ENCODE results near the gene OPRL1.

Gene OPRL1

DNA sequence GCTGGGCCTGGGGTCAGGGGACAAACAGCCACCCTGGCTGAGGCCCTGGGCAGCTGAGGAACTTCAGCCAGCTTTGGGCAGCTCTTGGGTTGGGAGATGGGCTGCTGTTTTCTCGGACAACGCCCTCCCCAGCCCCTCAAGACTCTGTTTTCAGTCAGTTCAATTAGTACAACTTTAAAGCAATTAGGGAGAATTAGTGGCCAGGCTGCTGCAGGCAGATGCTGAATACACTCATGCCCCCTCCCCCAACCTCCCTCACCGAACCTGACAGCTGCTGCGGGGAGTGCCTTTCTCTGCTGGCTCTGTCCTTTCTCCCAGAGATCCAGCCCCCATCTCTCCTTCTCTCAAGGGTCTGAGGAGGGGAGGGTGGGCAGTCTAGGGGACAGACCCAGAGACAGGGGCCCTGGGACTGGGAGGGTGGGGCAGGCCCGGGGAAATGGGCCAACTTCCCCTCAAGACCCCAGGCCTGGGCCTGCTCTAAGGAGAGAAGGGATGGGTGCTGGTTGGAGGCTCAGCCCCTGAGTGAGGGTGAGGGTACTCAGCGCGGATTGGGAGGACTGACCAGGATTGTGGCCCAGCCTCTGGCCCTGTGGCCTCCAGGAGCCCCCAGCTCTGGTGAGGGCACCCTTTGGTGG, 66.5 kb downstream of the OPRL1 start:
- Histone ChIP-seq H3F3A (ENCODE audit: insufficient read depth, low read length) (no peaks in the 10 kb centered on the region), H2AFZ (ENCODE audit: low read length) (no peak overlapping the region), H3K4me1 (ENCODE audit: insufficient read depth, low read length, severe bottlenecking) (no peaks in the 10 kb centered on the region), H3K79me2 (ENCODE audit: insufficient read depth, low read length) (no peaks in the 10 kb centered on the region), H3K27ac (ENCODE audit: low read depth, low read length, poor library complexity, severe bottlenecking) (no peak overlapping the region), H3K4me2 (ENCODE audit: low read length) (no peak overlapping the region), H3K27me3 (ENCODE audit: insufficient read depth, low read length) (no peaks in the 10 kb centered on the region; the same call in 1 of the 2 replicates), H3K9me2 (ENCODE audit: low read depth, low read length) (no peaks in the 10 kb centered on the region), H3K36me3 (ENCODE audit: insufficient read depth, low read length) (no peaks in the 10 kb centered on the region; the same call in 1 of the 2 replicates), H3K9me3 (ENCODE audit: low read length) (peaks cover 19% of the 10 kb centered on the region), H4K20me1 (ENCODE audit: insufficient read depth, low read length) (no peaks in the 10 kb centered on the region), H3K4me3 (ENCODE audit: low read depth, low read length, poor library complexity, severe bottlenecking) (no peak overlapping the region), H3K9ac (ENCODE audit: low read length) (no peak overlapping the region)
- TF ChIP-seq, protein P1, sequence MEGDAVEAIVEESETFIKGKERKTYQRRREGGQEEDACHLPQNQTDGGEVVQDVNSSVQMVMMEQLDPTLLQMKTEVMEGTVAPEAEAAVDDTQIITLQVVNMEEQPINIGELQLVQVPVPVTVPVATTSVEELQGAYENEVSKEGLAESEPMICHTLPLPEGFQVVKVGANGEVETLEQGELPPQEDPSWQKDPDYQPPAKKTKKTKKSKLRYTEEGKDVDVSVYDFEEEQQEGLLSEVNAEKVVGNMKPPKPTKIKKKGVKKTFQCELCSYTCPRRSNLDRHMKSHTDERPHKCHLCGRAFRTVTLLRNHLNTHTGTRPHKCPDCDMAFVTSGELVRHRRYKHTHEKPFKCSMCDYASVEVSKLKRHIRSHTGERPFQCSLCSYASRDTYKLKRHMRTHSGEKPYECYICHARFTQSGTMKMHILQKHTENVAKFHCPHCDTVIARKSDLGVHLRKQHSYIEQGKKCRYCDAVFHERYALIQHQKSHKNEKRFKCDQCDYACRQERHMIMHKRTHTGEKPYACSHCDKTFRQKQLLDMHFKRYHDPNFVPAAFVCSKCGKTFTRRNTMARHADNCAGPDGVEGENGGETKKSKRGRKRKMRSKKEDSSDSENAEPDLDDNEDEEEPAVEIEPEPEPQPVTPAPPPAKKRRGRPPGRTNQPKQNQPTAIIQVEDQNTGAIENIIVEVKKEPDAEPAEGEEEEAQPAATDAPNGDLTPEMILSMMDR (IDR thresholded peaks at IDR 0.05; ENCODE audit: low read length): no peak
- TF ChIP-seq EZH2 (IDR thresholded peaks at IDR 0.05; ENCODE audit: borderline replicate concordance, low read length): no peak

DNA sequence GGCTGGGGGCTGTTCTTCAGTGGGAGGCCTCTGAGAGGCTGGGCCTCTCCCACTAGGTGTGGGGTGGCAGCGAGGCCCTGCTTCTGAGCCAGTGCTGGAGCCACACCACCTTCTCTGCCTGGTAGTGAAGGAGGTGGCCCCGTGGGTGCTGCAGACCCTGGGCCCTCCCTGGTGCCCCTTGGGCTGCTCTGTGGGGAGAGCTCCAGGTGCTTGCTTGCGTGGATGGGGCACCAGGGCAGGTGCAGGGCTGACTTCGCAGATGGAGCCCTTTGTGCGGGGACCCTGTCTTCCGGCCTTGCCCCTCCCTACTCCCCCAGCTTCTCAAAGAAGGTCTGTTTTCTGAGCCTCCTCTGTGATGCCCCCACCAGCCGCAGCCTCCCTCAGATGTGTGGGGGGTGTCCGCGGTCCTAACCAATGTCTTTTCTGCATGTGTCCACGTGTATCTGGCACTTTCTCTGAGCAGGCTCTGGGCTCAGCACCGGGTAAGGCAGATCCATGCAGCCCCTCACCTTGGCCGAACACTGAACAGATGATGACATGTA, 67.1 kb downstream of the OPRL1 start:
- no peaks in the 10 kb centered on the region for H3K4me1 ChIP-seq (ENCODE audit: insufficient read depth, low read length, severe bottlenecking)
- H3K27ac ChIP-seq (ENCODE audit: low read depth, low read length, poor library complexity, severe bottlenecking): no peak overlapping the region
- peaks cover 19% of the 10 kb centered on the region for H3K9me3 ChIP-seq (ENCODE audit: low read length)
- H2AFZ ChIP-seq (ENCODE audit: low read length): no peak overlapping the region
- no peak overlapping the region for H3K4me2 ChIP-seq (ENCODE audit: low read length)
- H3K36me3 ChIP-seq (ENCODE audit: insufficient read depth, low read length): no peaks in the 10 kb centered on the region; the same call in 1 of the 2 replicates
- no peaks in the 10 kb centered on the region for H4K20me1 ChIP-seq (ENCODE audit: insufficient read depth, low read length)
- no peak overlapping the region for H3K9ac ChIP-seq (ENCODE audit: low read length)
- TF ChIP-seq, protein P1 (IDR thresholded peaks at IDR 0.05; ENCODE audit: low read length): no peak
- no peak for TF ChIP-seq EZH2 (IDR thresholded peaks at IDR 0.05; ENCODE audit: borderline replicate concordance, low read length)
- H3K9me2 ChIP-seq (ENCODE audit: low read depth, low read length): no peaks in the 10 kb centered on the region
- H3K79me2 ChIP-seq (ENCODE audit: insufficient read depth, low read length): no peaks in the 10 kb centered on the region
- no peaks in the 10 kb centered on the region; the same call in 1 of the 2 replicates for H3K27me3 ChIP-seq (ENCODE audit: insufficient read depth, low read length)
- H3K4me3 ChIP-seq (ENCODE audit: low read depth, low read length, poor library complexity, severe bottlenecking): no peak overlapping the region
- H3F3A ChIP-seq (ENCODE audit: insufficient read depth, low read length): no peaks in the 10 kb centered on the region

DNA sequence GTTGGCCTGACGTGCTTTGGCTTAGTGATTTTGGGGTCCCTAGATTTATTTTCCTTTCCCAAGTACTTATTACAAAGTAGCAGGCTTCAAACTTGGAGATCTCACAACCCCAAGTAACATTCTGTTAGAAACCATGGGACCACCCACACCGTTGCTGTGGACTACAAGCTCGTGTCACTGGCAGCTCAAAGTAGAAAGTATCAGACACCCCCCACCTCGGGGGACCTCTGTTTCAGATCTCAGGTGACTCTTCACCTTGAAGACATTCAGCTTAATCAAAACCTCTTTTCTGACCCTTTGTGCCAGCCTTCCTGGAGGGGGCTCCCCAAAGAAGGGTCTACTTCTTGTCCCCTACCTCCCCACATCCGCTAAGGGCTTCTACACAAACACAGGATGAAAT, 68.7 kb downstream of the OPRL1 start:
- Histone ChIP-seq H3K4me1 (ENCODE audit: insufficient read depth, low read length, severe bottlenecking) (no peaks in the 10 kb centered on the region), H2AFZ (ENCODE audit: low read length) (no peak overlapping the region), H3K4me3 (ENCODE audit: low read depth, low read length, poor library complexity, severe bottlenecking) (no peak overlapping the region), H4K20me1 (ENCODE audit: insufficient read depth, low read length) (no peaks in the 10 kb centered on the region), H3K27ac (ENCODE audit: low read depth, low read length, poor library complexity, severe bottlenecking) (no peak overlapping the region), H3K79me2 (ENCODE audit: insufficient read depth, low read length) (no peaks in the 10 kb centered on the region), H3K9me2 (ENCODE audit: low read depth, low read length) (no peaks in the 10 kb centered on the region), H3K9me3 (ENCODE audit: low read length) (peaks cover 19% of the 10 kb centered on the region), H3K36me3 (ENCODE audit: insufficient read depth, low read length) (no peaks in the 10 kb centered on the region; the same call in 1 of the 2 replicates), H3K4me2 (ENCODE audit: low read length) (no peak overlapping the region), H3K9ac (ENCODE audit: low read length) (no peak overlapping the region), H3K27me3 (ENCODE audit: insufficient read depth, low read length) (peaks cover 1% of the 10 kb centered on the region; the same call in 1 of the 2 replicates), H3F3A (ENCODE audit: insufficient read depth, low read length) (no peaks in the 10 kb centered on the region)
- TF ChIP-seq, protein P1 (IDR thresholded peaks at IDR 0.05; ENCODE audit: low read length): no peak
- no peak for TF ChIP-seq EZH2 (IDR thresholded peaks at IDR 0.05; ENCODE audit: borderline replicate concordance, low read length)
